Mesenchymal stem cell (in vitro differentiated cells and primary cell): Measurements from ENCODE around the gene SLC34A3.
A peak's percentile ranks its signal among the peaks of the same experiment; 100 is the strongest.

Experiments
- DNase-seq: peaks from one replicate; pipeline ENCODE4 v3.0.0-alpha.2; 2013
- H2AFZ ChIP-seq: one replicate; pipeline ENCODE4 v1.6.1; 2013; ENCODE audit warnings: low read depth, mild to moderate bottlenecking, control low read depth, inconsistent platforms, low read length, moderate library complexity
- H2AK5ac ChIP-seq: 2 replicates; pipeline ENCODE4 v1.6.1; 2013; ENCODE audit warnings: low read length, moderate library complexity, mild to moderate bottlenecking, inconsistent platforms; ENCODE audit not compliant: severe bottlenecking
- H2BK120ac ChIP-seq: one replicate; pipeline ENCODE4 v1.6.1; 2013; ENCODE audit warnings: low read depth, mild to moderate bottlenecking, inconsistent platforms, low read length, moderate library complexity
- H2BK12ac ChIP-seq, 2 experiments: one replicate each; pipeline ENCODE4 v1.6.1; 2013; ENCODE audit warnings: inconsistent platforms in 2 of 2, low read length in 2 of 2, mild to moderate bottlenecking in 2 of 2, moderate library complexity in 2 of 2, control low read depth in 1 of 2
- H2BK15ac ChIP-seq: one replicate; pipeline ENCODE4 v1.6.1; 2013; ENCODE audit warnings: mild to moderate bottlenecking, low read depth, inconsistent platforms; ENCODE audit not compliant: poor library complexity, severe bottlenecking
- H2BK5ac ChIP-seq: 2 replicates; pipeline ENCODE4 v1.6.1; 2013; ENCODE audit warnings: low read depth, mild to moderate bottlenecking, low read length, control low read depth, inconsistent platforms; ENCODE audit not compliant: poor library complexity, severe bottlenecking
- H3K14ac ChIP-seq, 2 experiments: one replicate each; pipeline ENCODE4 v1.6.1; 2013; ENCODE audit warnings: inconsistent platforms in 2 of 2, low read length in 2 of 2, control low read depth in 1 of 2, mild to moderate bottlenecking in 1 of 2, moderate library complexity in 1 of 2
- H3K18ac ChIP-seq, 2 experiments: one replicate each; pipeline ENCODE4 v1.6.1; 2013; ENCODE audit warnings: inconsistent platforms in 2 of 2, low read length in 2 of 2, control low read depth in 1 of 2, low read depth in 1 of 2, mild to moderate bottlenecking in 1 of 2
- H3K23ac ChIP-seq, 2 experiments: one replicate each; pipeline ENCODE4 v1.6.1; 2013; ENCODE audit warnings: inconsistent platforms in 2 of 2, low read length in 2 of 2, mild to moderate bottlenecking in 2 of 2, moderate library complexity in 2 of 2, control low read depth in 1 of 2
- H3K27ac ChIP-seq: 2 replicates; pipeline ENCODE4 v1.5.1; 2013; ENCODE audit warnings: mild to moderate bottlenecking, moderate library complexity, low read length, control low read depth, inconsistent platforms; ENCODE audit not compliant: poor library complexity, severe bottlenecking
- H3K27me3 ChIP-seq, 2 experiments: 2 replicates each; pipeline versions ENCODE4 v1.6.1 to v1.7.0; 2013; ENCODE audit warnings: low read length in 2 of 2, mild to moderate bottlenecking in 2 of 2, moderate library complexity in 2 of 2, control low read depth in 1 of 2, inconsistent platforms in 1 of 2; ENCODE audit not compliant: control insufficient read depth in 1 of 2, insufficient read depth in 1 of 2
- H3K36me3 ChIP-seq, 2 experiments: 2 replicates each; pipeline versions ENCODE4 v1.6.1 to v1.7.0; 2013; ENCODE audit warnings: low read length in 2 of 2, control low read depth in 1 of 2, inconsistent platforms in 1 of 2, low read depth in 1 of 2, mild to moderate bottlenecking in 1 of 2; ENCODE audit not compliant: insufficient read depth in 2 of 2, control insufficient read depth in 1 of 2
- H3K4ac ChIP-seq, 2 experiments: one replicate each; pipeline ENCODE4 v1.6.1; 2013; ENCODE audit warnings: inconsistent platforms in 2 of 2, low read length in 2 of 2, mild to moderate bottlenecking in 2 of 2, moderate library complexity in 2 of 2, control low read depth in 1 of 2, low read depth in 1 of 2
- H3K4me1 ChIP-seq: 2 replicates; pipeline ENCODE4 v1.6.1; 2013; ENCODE audit warnings: low read depth, low read length, control low read depth; ENCODE audit not compliant: control insufficient read depth, insufficient read depth
- H3K4me2 ChIP-seq: 2 replicates; pipeline ENCODE4 v1.6.1; 2013; ENCODE audit warnings: low read length, mild to moderate bottlenecking, inconsistent platforms; ENCODE audit not compliant: poor library complexity, severe bottlenecking
- H3K4me3 ChIP-seq, 2 experiments: 2 replicates each; pipeline versions ENCODE4 v1.5.1 to v1.7.0; 2013; ENCODE audit warnings: low read length in 2 of 2, mild to moderate bottlenecking in 2 of 2, control low read depth in 1 of 2, low read depth in 1 of 2; ENCODE audit not compliant: insufficient read depth in 1 of 2
- H3K79me1 ChIP-seq: replicated peaks from 2 replicates; pipeline ENCODE4 v1.6.1; 2013; ENCODE audit warnings: mild to moderate bottlenecking, control low read depth, low read length, inconsistent platforms; ENCODE audit not compliant: poor library complexity, severe bottlenecking
- H3K9ac ChIP-seq: 2 replicates; pipeline ENCODE4 v1.7.0; 2013; ENCODE audit warnings: mild to moderate bottlenecking, low read length, moderate library complexity
- H3K9me3 ChIP-seq: 2 replicates; pipeline ENCODE4 v1.7.0; 2013; ENCODE audit warnings: mild to moderate bottlenecking, low read length; ENCODE audit not compliant: control insufficient read depth
- H4K8ac ChIP-seq: one replicate; pipeline ENCODE4 v1.6.1; 2013; ENCODE audit warnings: inconsistent platforms, mild to moderate bottlenecking, low read length, moderate library complexity
- H4K91ac ChIP-seq: one replicate; pipeline ENCODE4 v1.6.1; 2013; ENCODE audit warnings: mild to moderate bottlenecking, low read length, inconsistent platforms
- WGBS: methylation state at CpG from one replicate; pipeline ENCODE4 v1.1.7; 2013; ENCODE audit warnings: mixed read lengths; 5-methylcytosine and 5-hydroxymethylcytosine counted together

SLC34A3 gene

GRCh38 chr9:137268538-137269201, 38.0 kb downstream of the SLC34A3 start:
- WGBS, result 65% methylated on average over 19 of the region's 19 CpGs
- Histone ChIP-seq H2AK5ac (no peak overlapping the region), H3K14ac (peak overlapping the region in 1 of 2 experiments; percentile 95), H3K9me3 (no peaks in the 10 kb centered on the region), H3K36me3 (peaks cover 81 to 92% of the 10 kb centered on the region in 2 experiments), H3K27ac (no peak overlapping the region), H2BK120ac (peak overlapping the region; percentile 91), H3K79me1 (peaks cover 50% of the 10 kb centered on the region), H3K4ac (peak overlapping the region; percentile 99 to 100), H2BK12ac (peak overlapping the region; percentile 99), H3K27me3 (no peaks in the 10 kb centered on the region), H2BK15ac (peak overlapping the region; percentile 70), H2AFZ (no peak overlapping the region), H3K4me3 (no peak overlapping the region), H3K9ac (no peak overlapping the region), H3K4me1 (peaks cover 22% of the 10 kb centered on the region), H2BK5ac (no peak overlapping the region), H3K4me2 (no peak overlapping the region), H4K91ac (peak overlapping the region; percentile 99), H3K23ac (peak overlapping the region in 1 of 2 experiments; percentile 29), H3K18ac (peak overlapping the region; percentile 96 to 100), H4K8ac (peak overlapping the region; percentile 95)
- DNase-seq, result peak; percentile 91

DNA sequence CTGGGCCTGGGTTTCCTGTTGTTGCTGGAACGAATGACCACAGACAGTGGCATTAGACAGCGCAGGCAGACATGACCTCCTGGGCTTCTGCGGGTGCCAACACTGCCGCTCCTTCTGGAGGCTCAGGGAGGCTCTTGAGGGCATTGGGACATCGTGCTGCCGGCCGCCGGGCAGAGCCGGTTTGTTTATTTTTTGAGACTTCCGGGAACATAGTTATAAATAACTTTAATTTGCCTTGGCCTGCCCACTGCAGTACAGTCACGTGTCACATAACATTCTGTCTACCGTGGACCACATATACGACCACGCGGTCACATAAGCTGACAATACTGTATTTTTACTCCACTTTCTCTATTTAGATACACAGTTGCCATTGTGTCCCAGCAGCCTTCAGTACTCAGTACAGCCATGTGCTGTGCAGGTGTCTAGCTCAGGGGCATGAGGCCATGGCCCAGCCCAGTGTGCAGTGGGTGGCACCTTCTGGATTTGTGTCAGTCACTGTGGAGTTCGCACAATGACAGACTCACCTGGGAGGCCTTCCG, 38.6 kb downstream of the SLC34A3 start:
- 47% methylated on average over 17 of the region's 17 CpGs for WGBS
- no peak overlapping the region for H3K4me3 ChIP-seq
- H2AFZ ChIP-seq, result no peak overlapping the region
- peak overlapping the region; percentile 99 for H2BK12ac ChIP-seq
- peak overlapping the region; percentile 99 for H4K91ac ChIP-seq
- H2BK120ac ChIP-seq, result peak overlapping the region; percentile 91
- peak overlapping the region in 1 of 2 experiments; percentile 86 for H3K14ac ChIP-seq
- no peak overlapping the region for H3K4me2 ChIP-seq
- no peak overlapping the region for H3K23ac ChIP-seq
- H3K9me3 ChIP-seq, result no peaks in the 10 kb centered on the region
- H3K36me3 ChIP-seq, result peaks cover 77 to 92% of the 10 kb centered on the region in 2 experiments
- H3K79me1 ChIP-seq, result peaks cover 51% of the 10 kb centered on the region
- DNase-seq, result peak; percentile 92
- no peak overlapping the region for H2AK5ac ChIP-seq
- peak overlapping the region; percentile 99 to 100 for H3K4ac ChIP-seq
- H3K4me1 ChIP-seq, result peaks cover 24% of the 10 kb centered on the region
- H4K8ac ChIP-seq, result peak overlapping the region; percentile 95
- H3K27me3 ChIP-seq, result no peaks in the 10 kb centered on the region
- H3K18ac ChIP-seq, result peak overlapping the region; percentile 97 to 100
- H2BK5ac ChIP-seq, result no peak overlapping the region
- H2BK15ac ChIP-seq, result peak overlapping the region; percentile 95
- no peak overlapping the region for H3K27ac ChIP-seq
- no peak overlapping the region for H3K9ac ChIP-seq

GRCh38 chr9:137270929-137271695, 40.4 kb downstream of the SLC34A3 start:
- no peak overlapping the region for H3K14ac ChIP-seq
- no peak overlapping the region for H2BK15ac ChIP-seq
- peaks cover 63 to 80% of the 10 kb centered on the region in 2 experiments for H3K36me3 ChIP-seq
- H2BK12ac ChIP-seq, result peak overlapping the region in 1 of 2 experiments; percentile 37
- no peak overlapping the region for H4K8ac ChIP-seq
- H3K27ac ChIP-seq, result no peak overlapping the region
- no peak overlapping the region for H2BK120ac ChIP-seq
- H2AFZ ChIP-seq, result no peak overlapping the region
- no peak overlapping the region for H3K4me3 ChIP-seq
- H3K4me2 ChIP-seq, result no peak overlapping the region
- peak overlapping the region in 1 of 2 experiments; percentile 54 for H3K18ac ChIP-seq
- DNase-seq, result no peak
- H2AK5ac ChIP-seq, result no peak overlapping the region
- no peak overlapping the region for H3K9ac ChIP-seq
- H3K79me1 ChIP-seq, result peaks cover 47% of the 10 kb centered on the region
- H4K91ac ChIP-seq, result no peak overlapping the region
- H3K4me1 ChIP-seq, result peaks cover 31% of the 10 kb centered on the region
- no peaks in the 10 kb centered on the region for H3K27me3 ChIP-seq
- H3K9me3 ChIP-seq, result no peaks in the 10 kb centered on the region
- no peak overlapping the region for H3K4ac ChIP-seq
- no peak overlapping the region for H2BK5ac ChIP-seq
- no peak overlapping the region for H3K23ac ChIP-seq
- WGBS, result 97% methylated on average over 32 of the region's 32 CpGs

DNA sequence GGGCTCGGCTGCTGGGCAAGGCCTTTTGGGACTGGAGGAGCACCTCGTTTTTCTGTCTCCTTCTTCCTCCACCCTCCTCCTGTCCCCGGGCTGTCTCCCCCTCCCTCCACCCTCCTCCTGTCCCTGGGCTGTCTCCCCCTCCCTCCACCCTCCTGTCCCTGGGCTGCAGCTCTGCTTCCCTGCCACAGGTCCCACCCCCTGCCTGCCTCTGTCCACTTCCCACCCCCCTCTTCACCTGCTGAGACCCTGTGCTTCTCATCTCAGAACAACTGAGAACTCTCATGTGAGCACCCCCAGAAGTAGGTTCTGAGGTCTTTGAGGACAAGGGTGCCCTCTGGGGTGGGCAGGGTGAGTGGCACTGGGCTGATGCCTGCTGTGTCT, 41.0 kb downstream of the SLC34A3 start:
- Histone ChIP-seq H3K18ac (no peak overlapping the region), H3K4me3 (no peak overlapping the region), H3K79me1 (peaks cover 41% of the 10 kb centered on the region), H2AFZ (no peak overlapping the region), H3K27ac (no peak overlapping the region), H3K9me3 (no peaks in the 10 kb centered on the region), H3K27me3 (no peaks in the 10 kb centered on the region), H3K23ac (no peak overlapping the region), H3K4ac (no peak overlapping the region), H3K4me2 (no peak overlapping the region), H3K14ac (no peak overlapping the region), H4K91ac (no peak overlapping the region), H2BK15ac (no peak overlapping the region), H2BK12ac (no peak overlapping the region), H3K4me1 (peaks cover 35% of the 10 kb centered on the region), H3K9ac (no peak overlapping the region), H2AK5ac (no peak overlapping the region), H3K36me3 (peaks cover 58 to 78% of the 10 kb centered on the region in 2 experiments), H2BK5ac (no peak overlapping the region), H4K8ac (no peak overlapping the region), H2BK120ac (peak overlapping the region; percentile 42)
- 76% methylated on average over 3 of the region's 3 CpGs for WGBS
- DNase-seq, result no peak
